MCF 10A (cell line): ENCODE measurements around the gene MCUB. TPM values are rescaled to one million over a fixed set of nuclear protein-coding genes. Genes with fewer than 3 reads are reported as not detected.
"Not testable (repeated sequence)": the region's sequence is repeated elsewhere in the genome, so short reads cannot be mapped to it uniquely, and the experiment has no call there.

Experiments used
- BruUV-seq: library from RNA; stranded (reverse); fragments of 400-500 nt; replicated peaks from 2 replicates; lab custom pipeline; 2021; lab: Mats Ljungman, UMichigan
- CTCF ChIA-PET: fragments of 300-600 bp; sonication (Branson Sonifier 250); formaldehyde crosslinking; extraction: SDS; loops from one replicate; lab custom pipeline; 2021; ENCODE audit warnings: antibody characterized with exemption, inconsistent platforms; lab: Yijun Ruan, JAX
- POLR2A ChIA-PET: fragments of 300-600, 350-650 bp; sonication (Branson Sonifier 250); formaldehyde crosslinking; extraction: SDS; loops from one replicate; lab custom pipeline; 2020; ENCODE audit warnings: antibody characterized with exemption, inconsistent platforms; lab: Yijun Ruan, JAX
- DNase-seq: peaks from one replicate; pipeline ENCODE4 v3.0.0-alpha.2; 2018; ENCODE audit not compliant: unreplicated experiment
- H3K27ac Mint-ChIP-seq: one replicate; pipeline ENCODE4 v1.8.0; 2022; ENCODE audit warnings: mild to moderate bottlenecking, low read depth, mixed read lengths; ENCODE audit not compliant: unreplicated experiment
- H3K27me3 Mint-ChIP-seq: one replicate; pipeline ENCODE4 v1.8.0; 2022; ENCODE audit warnings: mixed read lengths; ENCODE audit not compliant: insufficient read depth, unreplicated experiment
- H3K36me3 Mint-ChIP-seq: one replicate; pipeline ENCODE4 v1.8.0; 2022; ENCODE audit warnings: mild to moderate bottlenecking, moderate library complexity, mixed read lengths; ENCODE audit not compliant: insufficient read depth, unreplicated experiment
- H3K4me1 Mint-ChIP-seq: one replicate; pipeline ENCODE4 v1.8.0; 2022; ENCODE audit warnings: mixed read lengths; ENCODE audit not compliant: insufficient read depth, unreplicated experiment
- H3K4me3 Mint-ChIP-seq: one replicate; pipeline ENCODE4 v1.8.0; 2022; ENCODE audit warnings: mild to moderate bottlenecking, moderate library complexity, mixed read lengths; ENCODE audit not compliant: unreplicated experiment
- H3K9me3 Mint-ChIP-seq: one replicate; pipeline ENCODE4 v1.8.0; 2022; ENCODE audit warnings: mixed read lengths; ENCODE audit not compliant: unreplicated experiment
- intact Hi-C: fragments of 100-400 bp; cut with micrococcal nuclease; formaldehyde crosslinking; loops from 2 replicates; pipeline ENCODE4 v1.14.1; 2022
- total RNA-seq: library from RNA; stranded (reverse); gene quantifications from 2 replicates; pipeline ENCODE4 v1.2.3, GENCODE V29; 2022
- TF ChIP-seq, protein P1 (sequence below): fragments of 200-600 bp; IDR thresholded peaks from one replicate; pipeline ENCODE4 v1.8.0; 2022; ENCODE audit warnings: antibody characterized with exemption, mild to moderate bottlenecking; ENCODE audit not compliant: unreplicated experiment

Gene MCUB
- total RNA-seq, 1 experiment from 2014 or later, result 16.3 TPM

- BruUV-seq, result no TSS peak
- TF ChIP-seq, protein P1, sequence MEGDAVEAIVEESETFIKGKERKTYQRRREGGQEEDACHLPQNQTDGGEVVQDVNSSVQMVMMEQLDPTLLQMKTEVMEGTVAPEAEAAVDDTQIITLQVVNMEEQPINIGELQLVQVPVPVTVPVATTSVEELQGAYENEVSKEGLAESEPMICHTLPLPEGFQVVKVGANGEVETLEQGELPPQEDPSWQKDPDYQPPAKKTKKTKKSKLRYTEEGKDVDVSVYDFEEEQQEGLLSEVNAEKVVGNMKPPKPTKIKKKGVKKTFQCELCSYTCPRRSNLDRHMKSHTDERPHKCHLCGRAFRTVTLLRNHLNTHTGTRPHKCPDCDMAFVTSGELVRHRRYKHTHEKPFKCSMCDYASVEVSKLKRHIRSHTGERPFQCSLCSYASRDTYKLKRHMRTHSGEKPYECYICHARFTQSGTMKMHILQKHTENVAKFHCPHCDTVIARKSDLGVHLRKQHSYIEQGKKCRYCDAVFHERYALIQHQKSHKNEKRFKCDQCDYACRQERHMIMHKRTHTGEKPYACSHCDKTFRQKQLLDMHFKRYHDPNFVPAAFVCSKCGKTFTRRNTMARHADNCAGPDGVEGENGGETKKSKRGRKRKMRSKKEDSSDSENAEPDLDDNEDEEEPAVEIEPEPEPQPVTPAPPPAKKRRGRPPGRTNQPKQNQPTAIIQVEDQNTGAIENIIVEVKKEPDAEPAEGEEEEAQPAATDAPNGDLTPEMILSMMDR, result no peak
- intact Hi-C loops, result loop anchor here (5.0 kb wide), 1 partner anchor 148 kb away; no protein-coding TSS in a partner anchor
- Mint-ChIP-seq H3K36me3 (no peaks in the 10 kb centered on the region), H3K4me3 (no peak overlapping the region), H3K9me3 (no peaks in the 10 kb centered on the region), H3K27ac (no peak overlapping the region), H3K4me1 (no peaks in the 10 kb centered on the region), H3K27me3 (no peaks in the 10 kb centered on the region)
- CTCF ChIA-PET, result interaction anchor here (0.6 to 1.5 kb wide), 4 partner anchors 10 to 210 kb away, joined by 3 to 8 read pairs (median 4); no protein-coding TSS in a partner anchor
- DNase-seq, result no peak
- POLR2A ChIA-PET, result interaction anchor here (0.7 to 1.6 kb wide), 2 partner anchors 14 to 39 kb away, joined by 3 to 4 read pairs; no protein-coding TSS in a partner anchor
Observed at GRCh38 chr4:109574931-109575804, 15.1 kb downstream of the MCUB start.

GRCh38 chr4:109576462-109576861 lies 16.4 kb downstream of the MCUB start:
- H3K4me3 Mint-ChIP-seq, result no peak overlapping the region
- ChIA-PET CTCF (no interaction called here), POLR2A (interaction anchor here (0.6 kb wide), 1 partner anchor 143 kb away, joined by 4 read pairs; no protein-coding TSS in a partner anchor)
- H3K27me3 Mint-ChIP-seq, result no peaks in the 10 kb centered on the region
- no peaks in the 10 kb centered on the region for H3K36me3 Mint-ChIP-seq
- DNase-seq, result no peak
- H3K27ac Mint-ChIP-seq, result no peak overlapping the region
- no peaks in the 10 kb centered on the region for H3K4me1 Mint-ChIP-seq
- TF ChIP-seq, protein P1, result no peak
- no TSS peak for BruUV-seq
- intact Hi-C loops, result no loop called here
- no peaks in the 10 kb centered on the region for H3K9me3 Mint-ChIP-seq

GRCh38 chr4:109578846-109579245 lies 18.8 kb downstream of the MCUB start:
- Mint-ChIP-seq H3K36me3 (peaks cover 5% of the 10 kb centered on the region), H3K27ac (no peak overlapping the region), H3K4me3 (no peak overlapping the region), H3K27me3 (no peaks in the 10 kb centered on the region), H3K4me1 (no peaks in the 10 kb centered on the region), H3K9me3 (no peaks in the 10 kb centered on the region)
- ChIA-PET CTCF (interaction anchor here (0.6 kb wide), 1 partner anchor 114 kb away, joined by 3 read pairs; no protein-coding TSS in a partner anchor), POLR2A (interaction anchor here (0.6 to 1.8 kb wide), 2 partner anchors 19 to 375 kb away, joined by 3 read pairs; partner anchors contain the start of gene MCUB)
- BruUV-seq, result no TSS peak
- intact Hi-C loops, result no loop called here
- DNase-seq, result no peak
- TF ChIP-seq, protein P1, result no peak

- H3K4me3 Mint-ChIP-seq, BruUV-seq, H3K27ac Mint-ChIP-seq, H3K27me3 Mint-ChIP-seq, POLR2A ChIA-PET, H3K36me3 Mint-ChIP-seq, H3K9me3 Mint-ChIP-seq, H3K4me1 Mint-ChIP-seq, DNase-seq, intact Hi-C loops: not testable (repeated sequence)
- CTCF ChIA-PET, result interaction anchor here (0.6 kb wide), 1 partner anchor 84 kb away, joined by 3 read pairs; no protein-coding TSS in a partner anchor
Observed at GRCh38 chr4:109579997-109580396, 20.0 kb downstream of the MCUB start.
